Activated T-cell treated with anti-CD3 and anti-CD28 coated beads for 24 hours (primary cell): Measurements from ENCODE around the gene UBR4.
A peak's percentile ranks its signal among the peaks of the same experiment; 100 is the strongest.
"Not testable (repeated sequence)": the region's sequence is repeated elsewhere in the genome, so short reads cannot be mapped to it uniquely, and the experiment has no call there.

Experiments used
- DNase-seq: peaks from one replicate; pipeline ENCODE4 v3.0.0-alpha.2; 2020; ENCODE audit warnings: low read depth

UBR4 gene

DNA sequence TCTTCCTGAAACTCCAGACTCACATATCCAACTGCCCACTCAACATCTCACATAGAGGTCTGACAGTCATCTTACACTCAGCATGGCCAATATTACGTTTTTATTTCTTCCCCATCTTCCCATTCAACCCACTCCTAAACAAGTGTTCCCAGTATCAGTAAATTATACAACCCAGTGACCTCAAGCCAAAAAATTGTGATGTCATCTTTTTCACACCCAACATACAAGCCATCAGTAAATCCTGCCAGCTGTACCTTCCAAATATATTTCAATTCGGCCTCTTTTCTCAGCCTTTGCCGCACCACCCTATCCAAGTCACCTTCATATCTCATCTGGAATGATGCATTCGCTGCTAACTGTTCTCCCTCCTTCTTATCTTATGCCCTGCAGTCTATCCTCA lies 19.6 kb downstream of the UBR4 start:
- no peak for DNase-seq

DNA sequence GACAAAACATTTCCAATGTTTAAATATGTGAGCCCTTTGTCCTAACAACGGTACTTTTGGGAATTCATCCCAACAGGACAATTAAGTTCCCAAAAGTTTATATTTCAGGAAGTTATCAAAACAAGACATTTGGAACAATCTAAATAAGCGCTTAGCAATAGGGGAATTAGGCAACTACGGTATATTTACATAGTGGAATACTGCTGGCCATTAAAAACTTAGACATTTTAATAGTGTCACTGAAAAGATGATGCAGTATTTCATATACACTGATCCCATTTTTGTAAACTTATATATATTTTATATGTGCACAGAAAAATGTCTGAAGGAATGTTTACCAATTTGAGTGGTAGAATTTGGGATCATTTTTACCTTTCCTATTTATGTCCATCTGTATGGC lies 20.8 kb downstream of the UBR4 start:
- DNase-seq = no peak

DNA sequence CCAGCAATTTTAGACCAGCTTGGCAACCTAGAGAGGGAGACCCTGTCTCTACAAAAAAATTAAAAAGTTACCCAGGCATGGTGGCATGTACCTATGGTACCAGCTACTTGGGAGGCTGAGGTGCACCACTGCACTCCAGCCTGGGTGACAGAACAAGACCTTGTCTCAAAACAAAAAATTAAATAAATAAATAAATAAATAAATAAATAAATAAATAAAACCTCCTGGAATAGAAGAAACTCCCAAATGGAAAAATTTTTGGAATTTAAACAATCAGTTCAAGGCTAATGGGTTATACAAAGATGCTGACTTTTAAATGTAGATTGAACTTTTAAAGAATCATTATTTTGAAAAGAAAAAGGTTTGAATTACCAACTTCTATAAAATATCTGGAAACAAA lies 22.2 kb downstream of the UBR4 start:
- no peak for DNase-seq

DNA sequence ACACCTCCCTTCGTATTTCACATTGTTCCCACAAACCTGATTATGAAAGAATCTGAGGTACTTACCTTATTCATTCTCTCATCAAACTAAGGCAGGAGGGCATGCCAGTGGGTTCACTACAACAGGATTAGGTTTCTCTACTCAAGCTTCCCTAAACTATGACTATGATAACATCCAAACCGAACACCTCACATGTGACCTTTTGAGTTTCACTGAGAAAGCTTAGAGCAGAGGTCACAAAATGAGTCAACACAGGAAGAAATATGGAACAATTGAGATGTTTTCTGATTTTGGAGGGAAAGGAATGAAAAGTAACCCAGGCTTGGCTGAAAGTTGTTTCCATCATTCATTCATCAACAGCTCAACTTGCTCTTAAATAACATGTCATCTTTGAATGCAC lies 24.1 kb downstream of the UBR4 start:
- DNase-seq = no peak

DNA sequence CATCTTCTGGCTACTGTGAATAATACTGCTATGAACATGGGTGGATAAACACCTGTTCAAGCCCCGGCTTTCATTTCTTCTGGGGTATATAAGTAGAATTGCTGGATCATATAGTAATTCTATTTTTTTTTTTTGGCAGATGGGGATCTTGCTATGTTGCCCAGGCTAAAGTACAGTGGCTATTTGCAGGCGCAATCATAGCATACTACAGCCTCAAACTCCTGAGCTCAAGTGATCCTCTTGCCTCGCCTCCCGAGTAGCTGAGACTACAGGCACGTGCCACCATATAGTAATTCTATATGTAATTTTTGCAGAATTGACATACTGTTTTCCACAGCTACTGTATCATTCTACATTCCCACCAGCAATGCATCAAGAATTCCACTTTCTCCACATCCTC lies 27.8 kb downstream of the UBR4 start:
- DNase-seq = no peak

DNA sequence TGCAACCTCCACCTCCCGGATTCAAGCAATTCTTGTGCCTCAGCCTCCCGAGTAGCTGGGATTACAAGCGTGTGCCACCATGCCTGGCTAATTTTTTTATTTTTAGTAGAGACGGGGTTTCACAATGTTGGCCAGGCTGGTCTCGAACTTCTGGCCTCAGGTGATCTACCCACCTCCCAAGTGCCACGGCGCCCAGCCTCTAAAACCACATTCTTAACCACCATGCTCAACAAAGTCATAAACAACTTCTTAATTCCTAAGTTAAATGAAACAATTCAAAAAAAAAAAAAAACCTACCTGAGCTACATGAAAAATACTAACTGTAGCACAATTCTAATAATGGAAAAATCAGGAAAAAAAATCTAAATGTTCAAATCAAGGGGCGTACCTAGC lies 29.8 kb downstream of the UBR4 start:
- not testable (repeated sequence) for DNase-seq

DNA sequence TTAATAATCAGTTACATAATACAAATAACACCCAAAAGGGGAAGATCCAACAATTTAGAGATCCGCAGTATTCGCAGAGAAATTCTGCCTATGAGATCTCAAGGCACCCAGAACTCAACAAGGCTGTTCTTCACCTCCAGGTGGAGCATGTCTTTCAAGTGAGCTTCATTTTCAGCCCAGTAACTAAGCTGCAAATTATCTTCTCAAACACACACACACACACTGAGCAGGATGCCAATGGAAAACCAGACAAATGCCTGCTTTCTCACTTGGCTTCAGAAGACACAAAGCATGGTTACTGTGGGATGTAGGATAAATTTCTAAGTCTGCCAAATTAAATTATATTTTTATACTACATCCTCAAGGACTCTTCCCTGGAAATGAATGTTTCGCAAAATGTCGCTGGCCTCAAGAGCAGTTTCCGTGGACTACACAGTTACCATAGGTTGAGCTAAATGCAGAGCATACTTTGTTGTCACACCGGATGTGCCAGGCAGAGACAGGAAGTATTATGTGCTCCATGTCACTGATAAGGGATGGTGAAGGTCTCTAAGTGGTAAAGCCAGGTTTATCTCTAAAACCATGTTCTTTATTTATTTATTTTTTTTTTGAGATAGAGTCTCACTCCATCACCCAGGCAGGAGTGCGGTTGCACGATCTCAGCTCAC lies 30.3 kb downstream of the UBR4 start:
- DNase-seq = peak; percentile 8

DNA sequence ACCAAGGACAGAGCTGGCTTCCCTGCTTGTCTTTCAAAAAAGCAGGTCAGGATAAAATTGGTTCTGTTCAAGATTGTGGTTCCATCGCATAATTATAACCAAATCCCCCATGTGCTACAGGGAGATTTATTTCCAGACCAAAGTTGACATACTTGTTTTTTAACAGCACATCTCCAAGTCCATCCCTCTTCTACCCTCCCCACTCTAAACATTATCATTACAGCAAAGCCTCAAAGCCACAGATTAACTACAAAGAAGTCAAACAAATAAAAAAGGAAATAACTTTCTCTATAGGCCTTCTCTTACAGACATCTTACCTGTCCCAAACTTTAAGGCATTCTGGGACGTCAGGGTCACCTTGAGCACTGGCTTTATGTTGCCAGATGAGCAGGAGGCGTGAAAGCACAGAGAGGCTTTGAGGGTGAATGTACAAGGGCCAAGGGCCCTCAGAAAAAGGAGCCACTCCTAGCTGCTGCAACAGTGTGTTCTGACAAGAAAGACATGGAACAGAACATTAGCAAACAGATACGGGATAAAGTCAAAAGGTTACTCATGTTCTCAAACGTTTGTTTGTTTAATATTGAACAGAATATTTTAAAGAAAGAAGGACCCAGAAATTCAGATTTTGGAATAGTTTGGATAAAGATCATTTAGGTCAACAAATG lies 31.2 kb downstream of the UBR4 start:
- no peak for DNase-seq

DNA sequence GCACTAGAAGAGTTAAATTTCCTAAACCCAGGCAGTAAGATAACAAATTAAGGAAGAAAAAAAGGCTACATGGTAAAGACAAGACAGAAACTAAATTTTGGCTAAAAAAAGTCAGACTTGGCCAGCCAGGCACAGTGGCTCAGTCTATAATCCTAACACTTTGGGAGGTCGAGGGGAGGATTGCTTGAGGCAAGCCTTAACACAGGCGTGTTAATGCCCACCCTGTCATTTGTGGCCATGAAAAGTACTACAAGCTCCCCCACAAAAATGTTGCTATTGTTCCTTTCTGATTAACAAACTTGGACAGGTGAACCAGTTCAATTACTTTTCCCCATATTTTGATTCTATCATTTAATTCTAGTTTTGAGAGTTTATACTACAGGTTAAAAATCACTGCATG lies 32.3 kb downstream of the UBR4 start:
- no peak for DNase-seq

DNA sequence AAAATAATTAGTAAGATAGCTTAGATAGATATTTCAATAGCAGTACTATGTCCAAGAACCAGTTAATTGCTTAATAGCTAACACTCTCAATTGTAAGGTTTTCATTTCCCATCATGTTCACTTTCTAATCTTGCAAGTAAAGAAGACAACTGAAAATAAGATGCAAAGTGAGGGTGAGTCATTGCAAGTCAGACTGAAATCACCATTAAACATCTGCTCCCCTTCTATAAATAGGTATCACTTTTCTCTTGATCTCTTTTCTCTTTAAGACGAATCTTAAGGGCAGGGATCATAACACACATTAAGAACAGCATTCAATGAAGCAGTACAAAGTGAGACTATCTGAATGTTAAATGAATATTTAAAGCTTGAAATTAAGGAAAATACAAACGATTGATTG lies 40.4 kb downstream of the UBR4 start:
- DNase-seq = no peak

DNA sequence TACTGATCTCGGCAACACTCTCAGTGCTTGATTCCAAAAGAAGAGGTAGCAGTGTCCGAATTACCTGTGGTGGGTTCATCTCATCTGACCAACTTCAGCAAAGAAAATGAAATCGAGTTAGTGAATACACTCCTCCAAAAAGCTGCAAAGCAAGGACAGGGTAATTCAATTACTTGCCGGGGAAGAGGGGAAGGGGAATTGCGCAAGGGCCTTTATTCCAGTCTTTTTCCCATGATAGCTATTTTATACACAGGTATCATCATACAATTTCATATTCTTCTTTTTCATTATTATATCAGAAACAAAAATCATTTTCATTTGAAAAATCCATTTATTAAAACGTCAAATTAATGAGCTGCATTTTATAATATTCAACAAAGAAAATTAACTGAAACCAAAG lies 42.9 kb downstream of the UBR4 start:
- DNase-seq = no peak

DNA sequence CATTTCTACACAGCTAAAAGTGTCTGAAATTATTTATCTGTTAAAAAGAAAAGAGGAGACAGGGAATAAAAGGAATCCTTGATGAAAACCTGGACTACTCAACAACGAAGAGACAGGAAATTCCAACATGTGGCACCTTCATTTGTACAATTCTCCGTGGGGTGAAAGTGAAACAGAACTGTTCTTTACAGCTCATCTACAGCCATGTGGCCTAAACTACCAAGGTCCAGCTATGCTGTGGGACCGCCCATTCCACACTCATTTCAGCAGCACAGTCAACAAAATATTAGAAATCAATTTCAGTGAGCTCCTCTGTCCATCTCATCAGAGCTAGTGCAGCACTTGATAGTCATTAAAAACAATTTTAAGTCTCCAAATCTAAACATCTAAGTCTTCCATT lies 44.0 kb downstream of the UBR4 start:
- no peak for DNase-seq

DNA sequence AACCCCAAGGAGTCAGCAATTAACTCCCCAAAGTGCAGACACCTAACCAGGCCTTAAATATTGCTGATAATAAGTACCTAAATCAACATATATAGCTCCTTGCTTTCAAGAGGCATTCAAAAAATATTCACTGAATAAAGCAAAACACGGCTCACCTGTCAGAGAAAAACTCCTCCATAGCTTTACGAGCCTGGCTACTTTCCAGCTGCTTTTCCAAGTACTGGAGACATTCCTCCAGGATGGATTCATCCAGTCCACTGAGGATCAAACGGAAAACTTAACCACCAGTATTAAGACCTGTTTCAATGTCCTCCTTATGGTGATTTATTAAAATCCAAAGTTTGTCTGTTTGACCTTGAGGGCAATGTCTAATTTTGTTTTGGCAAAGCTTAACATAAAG lies 44.6 kb downstream of the UBR4 start:
- no peak for DNase-seq

DNA sequence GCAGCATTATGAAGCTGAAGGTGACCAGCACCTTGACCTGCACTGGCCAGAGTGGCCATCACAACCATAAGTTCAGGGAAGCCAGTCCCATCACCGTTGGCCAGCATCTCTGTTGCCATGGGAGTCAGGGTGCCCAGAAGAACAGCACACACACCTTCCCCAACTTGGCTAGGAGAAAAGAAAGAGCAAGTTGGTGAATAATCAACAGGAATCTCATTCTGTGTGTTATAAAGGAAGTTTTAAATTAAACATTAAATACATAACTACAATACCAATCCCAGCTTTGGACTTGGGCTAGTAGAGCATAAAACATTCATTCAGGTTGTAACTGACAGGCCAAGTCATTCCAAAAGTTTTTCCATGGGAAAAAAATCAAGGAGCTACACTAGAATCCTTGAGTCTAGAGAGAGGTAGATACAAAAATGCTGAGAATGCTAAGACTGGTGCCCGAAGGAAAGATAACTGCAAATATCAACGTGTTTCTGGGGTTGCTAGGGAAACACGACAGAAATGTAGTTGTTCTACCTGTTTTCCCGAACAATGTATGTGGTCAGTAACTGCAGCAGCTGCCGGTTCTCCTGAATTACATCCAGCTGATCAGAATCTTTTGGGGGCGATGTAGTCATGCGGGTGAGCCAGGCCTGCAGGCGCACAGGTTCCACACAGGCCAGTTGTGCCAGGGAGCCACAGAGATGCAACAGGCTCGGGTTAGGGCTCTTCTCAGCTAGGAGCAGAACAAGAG lies 45.6 kb downstream of the UBR4 start:
- DNase-seq = no peak

DNA sequence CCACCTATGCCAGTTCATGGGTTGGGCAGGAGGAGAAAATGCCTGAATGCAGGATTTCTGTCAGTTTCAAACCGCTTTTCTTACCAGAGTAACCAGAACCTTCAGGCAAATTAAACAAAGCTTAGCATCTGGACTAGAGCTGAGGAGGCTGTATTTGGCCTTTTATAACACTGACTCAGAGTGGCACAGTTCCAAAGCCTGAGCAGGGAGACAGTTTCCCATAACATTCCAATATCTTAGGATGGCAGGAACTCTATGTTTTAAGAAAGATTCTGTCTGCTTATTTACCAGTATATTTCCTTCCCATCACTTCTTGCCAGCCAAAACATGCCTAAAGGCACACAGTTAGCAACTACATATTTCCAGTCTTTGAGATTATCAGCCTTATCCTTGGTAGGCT lies 46.8 kb downstream of the UBR4 start:
- no peak for DNase-seq

DNA sequence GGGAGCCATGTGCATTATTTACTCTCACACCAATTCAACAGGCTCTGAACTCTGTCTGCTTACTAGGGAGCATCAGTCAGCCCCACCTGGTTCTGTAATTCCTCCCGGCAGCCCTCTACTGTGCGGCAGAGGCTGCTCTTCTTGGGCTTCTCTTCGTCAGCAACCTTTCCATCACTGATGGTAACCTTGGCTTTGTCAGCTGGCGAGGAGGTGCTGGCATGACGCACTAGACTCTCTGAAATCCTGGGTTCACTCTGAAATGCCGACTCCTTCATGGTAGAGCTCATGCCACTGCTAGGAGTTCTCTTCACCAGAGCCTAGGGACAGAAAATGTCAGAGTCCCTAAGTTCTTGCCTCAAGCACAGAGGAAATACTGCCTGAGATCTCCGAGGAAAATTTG lies 49.2 kb downstream of the UBR4 start:
- no peak for DNase-seq

DNA sequence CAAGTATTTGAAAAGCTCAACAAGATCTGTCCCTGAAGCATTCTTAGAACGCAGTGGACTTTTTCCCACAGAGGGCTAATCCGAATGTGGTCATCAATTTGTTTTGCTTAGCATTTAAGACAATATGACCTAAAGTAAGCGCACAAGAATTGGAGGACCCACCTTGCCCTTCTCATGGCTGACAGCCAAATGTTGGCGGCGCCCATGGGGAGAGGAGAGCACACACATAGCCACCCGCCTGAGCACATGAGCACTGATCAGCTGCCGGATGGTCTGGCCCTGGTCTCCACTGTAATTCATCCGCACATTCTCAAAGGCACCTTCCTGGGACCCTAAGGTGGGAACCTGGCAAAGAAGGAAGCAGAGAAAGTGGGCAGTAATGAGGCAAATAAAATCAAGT lies 52.4 kb downstream of the UBR4 start:
- no peak for DNase-seq

DNA sequence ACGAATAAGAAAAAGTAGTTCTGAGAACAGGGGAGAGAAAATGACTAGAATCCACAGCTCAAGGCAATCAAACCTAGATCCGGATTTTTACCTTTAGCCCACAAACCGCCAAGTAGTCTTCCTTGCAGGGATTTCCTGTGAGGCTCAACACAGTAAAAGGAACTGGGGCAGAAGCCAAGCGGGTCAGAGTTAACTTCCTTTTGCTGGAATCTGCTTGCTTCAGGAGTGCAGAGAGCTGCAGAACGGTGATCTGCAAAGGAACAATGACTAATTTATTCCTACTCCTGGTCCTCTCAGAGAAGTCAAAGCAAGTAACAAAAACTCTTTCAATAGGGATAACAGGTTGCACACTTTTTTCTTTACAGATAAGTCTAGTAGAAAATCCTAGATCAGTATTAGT lies 53.4 kb downstream of the UBR4 start:
- no peak for DNase-seq

DNA sequence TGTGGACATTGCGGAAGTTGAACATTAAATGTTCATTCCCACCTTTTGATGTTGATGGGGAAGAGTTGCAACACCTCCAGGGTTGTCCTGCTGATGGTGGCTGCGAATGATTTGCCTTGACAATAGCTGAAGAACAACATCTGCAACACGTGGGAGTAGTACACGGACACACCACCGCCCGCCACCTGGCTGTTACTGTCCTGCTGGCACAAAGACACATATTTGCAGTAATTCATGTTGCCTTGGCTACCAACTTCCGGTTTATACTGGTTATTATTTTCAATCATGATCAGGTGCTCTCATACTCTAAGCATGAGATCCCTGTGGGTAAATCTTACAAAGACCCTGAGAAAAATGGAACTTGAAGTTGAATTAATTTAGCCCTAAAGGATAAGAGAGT lies 55.2 kb downstream of the UBR4 start:
- no peak for DNase-seq

DNA sequence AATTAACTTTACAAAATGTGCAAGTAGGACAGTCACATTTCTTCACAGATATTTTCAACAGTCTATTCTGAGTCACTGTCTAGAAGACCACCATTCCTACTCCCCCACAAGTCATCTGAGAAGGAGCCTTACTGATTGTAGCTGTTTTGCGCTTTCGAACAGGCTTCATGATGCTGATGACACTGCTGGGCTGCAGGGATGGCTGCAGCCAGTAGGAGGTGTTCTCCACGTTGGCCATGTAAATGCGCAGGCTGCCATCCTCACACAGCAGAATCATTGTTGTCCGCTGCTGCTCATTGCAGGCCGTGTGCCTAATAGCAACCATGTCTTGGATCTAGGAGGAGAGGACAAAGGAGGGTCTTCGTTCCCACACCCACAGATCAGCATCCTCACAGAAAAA lies 56.9 kb downstream of the UBR4 start:
- no peak for DNase-seq

DNA sequence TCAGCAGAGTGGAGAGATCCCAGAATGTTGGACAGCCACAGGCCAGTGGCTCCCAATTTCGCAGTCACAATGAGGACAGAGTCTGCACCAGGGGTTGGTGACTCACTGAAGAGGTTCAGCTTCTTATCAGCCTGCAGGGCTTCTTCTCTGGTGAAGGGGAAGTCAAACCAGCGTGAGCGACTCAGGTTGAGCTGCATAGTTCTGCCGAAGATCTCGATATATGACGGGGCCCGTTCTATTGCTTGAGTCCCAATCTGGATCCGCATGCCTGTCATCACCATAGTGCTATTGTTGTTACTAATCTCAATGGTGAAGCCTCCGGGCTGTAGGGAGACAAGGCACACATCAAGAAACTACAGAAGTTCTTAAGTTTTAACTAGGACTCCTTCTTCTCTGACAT lies 58.5 kb downstream of the UBR4 start:
- no peak for DNase-seq

DNA sequence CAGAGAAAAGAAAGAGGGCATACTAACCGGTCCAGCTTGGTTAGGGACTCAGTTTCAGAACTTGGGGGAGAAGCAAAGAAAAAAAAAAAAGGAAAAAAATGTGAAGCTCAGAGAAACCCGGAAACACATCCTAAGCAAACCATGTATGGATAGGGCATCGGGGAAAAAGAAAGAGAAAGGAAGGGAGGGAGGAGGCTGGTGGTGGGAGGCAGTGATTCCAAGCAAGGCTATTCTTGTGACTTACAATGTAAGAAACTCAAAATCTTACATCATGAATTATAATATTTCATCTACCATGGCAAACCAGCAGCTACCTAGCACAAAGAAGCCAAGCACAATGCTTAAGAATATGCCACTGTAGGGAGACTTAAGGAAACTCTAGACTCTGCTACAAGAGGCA lies 60.3 kb downstream of the UBR4 start:
- DNase-seq = no peak

DNA sequence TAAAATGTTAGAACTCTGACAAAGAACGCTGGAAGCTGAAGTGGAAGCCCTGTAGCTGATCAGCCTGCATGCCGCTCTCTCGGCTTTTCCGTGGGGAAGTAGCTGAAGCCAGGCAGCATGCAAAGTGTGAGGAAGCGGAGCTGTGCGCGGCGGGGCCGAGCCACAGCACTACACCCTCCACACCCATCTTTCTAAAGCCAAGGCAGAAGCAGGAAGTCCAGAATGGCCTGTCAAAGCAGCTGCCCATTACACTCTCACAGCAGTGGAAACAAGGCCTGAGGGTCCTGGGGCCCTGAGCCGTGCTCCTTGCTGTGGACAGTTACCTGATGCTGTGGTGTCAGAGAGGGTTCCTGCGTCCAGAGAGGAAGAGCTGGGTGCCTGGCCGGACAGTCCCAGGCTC lies 69.6 kb downstream of the UBR4 start:
- no peak for DNase-seq

DNA sequence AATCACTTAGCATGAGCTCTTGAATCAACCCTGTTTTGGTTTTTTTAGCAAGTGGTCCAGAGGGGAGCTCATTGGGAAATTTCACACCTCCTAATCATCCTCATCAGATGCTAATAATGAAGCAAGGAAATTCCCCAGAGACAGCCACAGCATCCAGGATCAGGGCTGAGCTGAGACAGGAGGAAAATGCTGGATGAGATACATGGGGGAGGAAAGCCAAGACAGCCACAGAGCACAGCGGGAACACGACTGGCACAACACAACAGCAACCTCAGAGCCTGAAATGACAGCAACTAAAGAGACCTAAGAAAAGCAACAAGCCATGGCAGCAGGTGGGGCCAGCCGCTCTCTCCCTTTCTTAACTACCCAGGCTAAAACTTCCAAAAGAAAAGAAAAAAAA lies 70.4 kb downstream of the UBR4 start:
- DNase-seq = no peak
